ENCODE results near the gene AMOTL1.

GRCh38 chr11:94774345-94774744 is 6.2 kb downstream of the AMOTL1 start:
- TF ChIP-seq CTCF (IDR thresholded peaks at IDR 0.05) (no peak), POLR2A (IDR thresholded peaks at IDR 0.05) (no peak)
